HG02943 (cell line): Measurements from ENCODE around the gene SSTR3.

Source experiments
- ATAC-seq: cut with Tn5 transposase; IDR thresholded peaks from one replicate; pipeline ENCODE4 v1.9.1; 2021; ENCODE audit warnings: mild to moderate bottlenecking, low read depth, moderate library complexity; ENCODE audit not compliant: unreplicated experiment

Gene SSTR3

GRCh38 chr22:37154925-37155712 is 57.2 kb downstream of the SSTR3 start:
- ATAC-seq = no peak
